Gastrocnemius medialis (tissue), 4 donors: ENCODE data around the gene PRKG1. TPM values are rescaled to one million over a fixed set of nuclear protein-coding genes. Genes with fewer than 3 reads are reported as not detected.

Experiments
- ATAC-seq, 2 donors: fragments of 150-250 bp; one replicate each; pipeline ENCODE4 v1.9.1; 2016
- DNase-seq, 2 donors: peaks; one replicate each; pipeline ENCODE4 v3.0.0-alpha.2; 2019
- H3K27ac ChIP-seq, 4 donors: fragments of 200-600 bp; sonication (generic); 1 replicate in 1 of 4; 2 replicates in 3 of 4; pipeline ENCODE4 v1.5.1; 2016 to 2018; ENCODE audit warnings: mild to moderate bottlenecking in 2 of 4, moderate library complexity in 1 of 4
- H3K27me3 ChIP-seq, 3 donors: fragments of 200-600 bp; sonication (generic) in 2 of 3; 1 replicate in 1 of 3; 2 replicates in 2 of 3; pipeline versions ENCODE4 v1.5.1 to v1.6.0; 2016 to 2019; ENCODE audit warnings: mild to moderate bottlenecking in 1 of 3, moderate library complexity in 1 of 3
- H3K36me3 ChIP-seq, 2 donors: fragments of 200-600 bp; sonication (generic) in 1 of 2; one replicate each; pipeline ENCODE4 v1.5.1; 2017 to 2018
- H3K4me1 ChIP-seq, 2 donors: fragments of 200-600 bp; sonication (generic) in 1 of 2; one replicate each; pipeline ENCODE4 v1.5.1; 2016 to 2017; ENCODE audit warnings: mild to moderate bottlenecking in 2 of 2
- H3K4me3 ChIP-seq, 4 donors: fragments of 200-600 bp; sonication (generic) in 3 of 4; 1 replicate in 1 of 4; 2 replicates in 3 of 4; pipeline ENCODE4 v1.5.1; 2016 to 2019; ENCODE audit warnings: mild to moderate bottlenecking in 2 of 4
- H3K9me3 ChIP-seq, 3 donors: fragments of 200-600 bp; sonication (generic) in 2 of 3; 1 replicate in 1 of 3; 2 replicates in 2 of 3; pipeline ENCODE4 v1.5.1; 2016 to 2019
- POLR2A ChIP-seq, 2 donors: fragments of 450-650 bp; IDR thresholded peaks; one replicate each; pipeline ENCODE4 v1.6.1; 2017; ENCODE audit warnings: antibody characterized with exemption in 2 of 2, mild to moderate bottlenecking in 2 of 2, moderate library complexity in 2 of 2
- in situ Hi-C, 4 donors: fragments of 200-750 bp; cut with MboI; loops; one replicate each; pipeline versions ENCODE4 v1.15.0 to v1.8.0; 2017; ENCODE audit warnings: low sequenced_read_pairs in 4 of 4
- intact Hi-C: fragments of 100-400 bp; cut with DNase I; formaldehyde crosslinking; loops from one replicate; pipeline ENCODE4 v1.15.1; 2023; ENCODE audit warnings: low total_unique reads
- total RNA-seq, 4 donors: library from RNA; depleted of rRNA; stranded (reverse); fragments of >200 nt; gene quantifications; one replicate each; pipeline versions ENCODE4 v1.1.0 to v1.2.3, GENCODE V29; 2016
- TF ChIP-seq, protein P1 (sequence below), 5 experiments: fragments of 450-650 bp in 3 of 5; fragments of 200-600 bp in 2 of 5; sonication (generic) in 2 of 5; IDR thresholded peaks in 4 of 5; conservative IDR thresholded peaks in 1 of 5; 1 replicate in 4 of 5; 2 replicates in 1 of 5; pipeline ENCODE4 v1.5.1; 2016 to 2019; ENCODE audit warnings: antibody characterized with exemption in 5 of 5, mild to moderate bottlenecking in 3 of 5, moderate library complexity in 3 of 5

PRKG1 gene
- total RNA-seq, 4 donors from 2014 or later: 10.4 to 39.4 (median 25.1) TPM

- no peaks in the 10 kb centered on the region for H3K9me3 ChIP-seq
- H3K27ac ChIP-seq: no peak overlapping the region
- no peaks in the 10 kb centered on the region for H3K27me3 ChIP-seq
- no peak for TF ChIP-seq POLR2A (IDR thresholded peaks at IDR 0.05)
- TF ChIP-seq, protein P1, sequence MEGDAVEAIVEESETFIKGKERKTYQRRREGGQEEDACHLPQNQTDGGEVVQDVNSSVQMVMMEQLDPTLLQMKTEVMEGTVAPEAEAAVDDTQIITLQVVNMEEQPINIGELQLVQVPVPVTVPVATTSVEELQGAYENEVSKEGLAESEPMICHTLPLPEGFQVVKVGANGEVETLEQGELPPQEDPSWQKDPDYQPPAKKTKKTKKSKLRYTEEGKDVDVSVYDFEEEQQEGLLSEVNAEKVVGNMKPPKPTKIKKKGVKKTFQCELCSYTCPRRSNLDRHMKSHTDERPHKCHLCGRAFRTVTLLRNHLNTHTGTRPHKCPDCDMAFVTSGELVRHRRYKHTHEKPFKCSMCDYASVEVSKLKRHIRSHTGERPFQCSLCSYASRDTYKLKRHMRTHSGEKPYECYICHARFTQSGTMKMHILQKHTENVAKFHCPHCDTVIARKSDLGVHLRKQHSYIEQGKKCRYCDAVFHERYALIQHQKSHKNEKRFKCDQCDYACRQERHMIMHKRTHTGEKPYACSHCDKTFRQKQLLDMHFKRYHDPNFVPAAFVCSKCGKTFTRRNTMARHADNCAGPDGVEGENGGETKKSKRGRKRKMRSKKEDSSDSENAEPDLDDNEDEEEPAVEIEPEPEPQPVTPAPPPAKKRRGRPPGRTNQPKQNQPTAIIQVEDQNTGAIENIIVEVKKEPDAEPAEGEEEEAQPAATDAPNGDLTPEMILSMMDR (IDR thresholded peaks at IDR 0.05 in 4 of 5, conservative IDR thresholded peaks at IDR 0.05 in 1 of 5): no peak
- no peaks in the 10 kb centered on the region for H3K36me3 ChIP-seq
- intact Hi-C loops: no loop called here
- DNase-seq (no peak), ATAC-seq (peak in 1 of 2 donors; percentile 51)
- no peak overlapping the region for H3K4me3 ChIP-seq
- H3K4me1 ChIP-seq: peaks cover 0 to 11% of the 10 kb centered on the region in 2 donors
- in situ Hi-C loops: loop anchor here in 2 of 4 donors (25.0 kb wide), 2 partner anchors 354 to 546 kb away; partner anchors contain the start of gene PRKG1 (in 1 of the 2)
Measured at GRCh38 chr10:51416494-51416893, 342.2 kb downstream of the PRKG1 start.

DNA sequence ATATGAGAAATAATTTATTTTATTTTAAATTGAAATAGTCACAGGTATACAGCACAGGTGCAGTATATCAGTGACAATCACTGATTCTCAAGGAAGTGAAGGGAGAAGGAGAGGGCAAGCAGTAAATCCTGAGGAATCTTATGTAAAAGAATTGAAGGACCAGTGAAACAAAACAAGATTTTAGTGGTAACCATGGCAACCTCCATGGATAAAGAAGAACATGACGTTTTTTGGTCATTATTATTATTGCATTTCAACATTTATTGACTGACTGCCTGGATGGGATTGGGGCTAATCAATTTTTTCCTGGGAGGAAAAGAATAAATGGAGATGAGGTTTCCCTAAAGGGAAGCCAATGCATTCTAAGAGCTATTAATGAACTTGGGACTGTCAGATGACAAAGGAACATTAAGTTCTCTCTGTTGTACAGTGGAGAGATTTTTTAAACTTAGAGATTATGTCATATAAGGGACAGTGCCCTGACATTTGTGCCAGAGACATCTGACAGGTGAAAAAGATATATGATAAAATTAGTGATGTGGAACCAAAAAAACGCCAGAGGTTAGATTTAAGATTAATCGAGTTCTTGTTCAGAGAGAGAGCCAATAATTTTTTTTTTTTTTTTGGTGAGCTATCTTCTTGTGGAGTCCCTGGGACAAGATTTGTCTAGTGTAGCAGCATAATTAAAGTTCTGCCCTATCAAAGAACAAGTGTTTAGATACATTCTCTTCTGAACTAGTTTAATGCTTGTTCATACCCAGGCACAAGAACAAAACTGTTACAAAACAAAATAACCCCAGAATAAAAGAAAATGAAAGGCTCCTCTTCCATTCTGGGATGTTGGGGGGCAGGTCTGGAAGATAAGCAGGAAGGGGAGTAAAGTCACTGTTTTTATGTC lies 345.2 kb downstream of the PRKG1 start:
- Histone ChIP-seq H3K27me3 (no peaks in the 10 kb centered on the region), H3K9me3 (no peaks in the 10 kb centered on the region), H3K27ac (peak overlapping the region in 3 of 4 donors; percentile 11 to 34 (median 17)), H3K4me3 (no peak overlapping the region), H3K4me1 (peaks cover 17 to 37% of the 10 kb centered on the region in 2 donors), H3K36me3 (no peaks in the 10 kb centered on the region)
- TF ChIP-seq, protein P1 (IDR thresholded peaks at IDR 0.05 in 4 of 5, conservative IDR thresholded peaks at IDR 0.05 in 1 of 5): no peak
- TF ChIP-seq POLR2A (IDR thresholded peaks at IDR 0.05): no peak
- peak; percentile 74 to 91 for ATAC-seq
- intact Hi-C loops (loop anchor here (5.0 kb wide), 1 partner anchor 32 kb away; no protein-coding TSS in a partner anchor), in situ Hi-C loops (loop anchor here in 3 of 4 donors (5.0 to 25.0 kb wide), 6 partner anchors 345 to 795 kb away; partner anchors contain the start of gene PRKG1 (in 2 of the 3))
- no peak for DNase-seq

- no peaks in the 10 kb centered on the region for H3K9me3 ChIP-seq
- H3K4me1 ChIP-seq: peaks cover 17 to 37% of the 10 kb centered on the region in 2 donors
- intact Hi-C loops: loop anchor here (2.0 to 5.0 kb wide), 3 partner anchors 35 to 421 kb away; no protein-coding TSS in a partner anchor
- peak; percentile 46 to 57 for ATAC-seq
- in situ Hi-C loops: loop anchor here in 3 of 4 donors (5.0 to 25.0 kb wide), 6 partner anchors 347 to 793 kb away; partner anchors contain the start of gene PRKG1 (in 2 of the 3)
- TF ChIP-seq, protein P1 (IDR thresholded peaks at IDR 0.05 in 4 of 5, conservative IDR thresholded peaks at IDR 0.05 in 1 of 5): no peak
- no peak for TF ChIP-seq POLR2A (IDR thresholded peaks at IDR 0.05)
- no peaks in the 10 kb centered on the region for H3K36me3 ChIP-seq
- no peak overlapping the region for H3K4me3 ChIP-seq
- DNase-seq: no peak
- peak overlapping the region; percentile 52 to 74 (median 54) for H3K27ac ChIP-seq
- H3K27me3 ChIP-seq: no peaks in the 10 kb centered on the region
Measured at GRCh38 chr10:51421853-51422252, 347.6 kb downstream of the PRKG1 start.

DNA sequence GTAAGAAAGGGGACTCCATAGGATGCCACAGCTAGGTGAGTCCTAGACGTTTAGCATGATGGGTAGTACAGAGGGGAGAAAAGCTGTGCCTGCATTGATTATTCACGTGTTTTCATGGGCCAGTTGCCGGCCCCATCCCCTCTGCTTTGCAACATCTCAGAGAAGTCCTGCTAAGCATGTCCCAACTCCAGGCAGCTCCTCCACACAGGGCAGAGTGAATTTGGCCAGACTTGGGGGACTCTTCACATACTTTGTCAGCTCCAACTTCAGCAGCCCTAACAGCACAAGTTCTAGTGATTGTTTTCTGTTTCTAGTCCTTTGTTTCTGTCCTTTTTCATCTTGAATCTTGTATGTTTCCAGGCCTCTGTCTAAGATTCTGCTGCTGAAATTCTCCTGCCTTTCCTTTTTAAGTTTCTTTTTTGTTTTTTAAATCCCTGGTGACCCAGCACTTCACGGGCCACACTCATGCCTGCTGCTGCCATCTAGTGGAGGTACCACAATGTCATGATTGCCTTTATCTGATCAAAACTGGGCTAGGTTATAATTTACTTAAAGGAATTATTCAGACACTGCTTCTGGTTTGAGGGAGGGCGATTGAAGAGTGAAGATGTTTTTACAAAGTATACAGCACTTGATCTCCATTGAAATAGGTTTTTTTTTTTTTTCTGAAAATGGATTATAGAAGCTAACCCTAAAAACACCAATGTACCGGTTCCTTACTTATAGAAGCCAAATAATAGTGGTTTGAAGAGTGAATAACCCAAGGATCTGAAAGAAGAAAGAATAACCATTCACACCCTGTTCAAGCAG lies 348.2 kb downstream of the PRKG1 start:
- Histone ChIP-seq H3K4me3 (peak overlapping the region in 2 of 4 donors; percentile 6 to 35), H3K27me3 (no peaks in the 10 kb centered on the region), H3K9me3 (no peaks in the 10 kb centered on the region), H3K27ac (peak overlapping the region; percentile 52 to 74 (median 54)), H3K4me1 (peaks cover 17 to 37% of the 10 kb centered on the region in 2 donors), H3K36me3 (no peaks in the 10 kb centered on the region)
- intact Hi-C loops: loop anchor here (2.0 to 5.0 kb wide), 3 partner anchors 35 to 422 kb away; no protein-coding TSS in a partner anchor
- TF ChIP-seq, protein P1 (IDR thresholded peaks at IDR 0.05 in 4 of 5, conservative IDR thresholded peaks at IDR 0.05 in 1 of 5): peak; percentile 56 to 83 (median 69)
- no peak for TF ChIP-seq POLR2A (IDR thresholded peaks at IDR 0.05)
- in situ Hi-C loops: loop anchor here in 3 of 4 donors (5.0 to 25.0 kb wide), 6 partner anchors 348 to 792 kb away; partner anchors contain the start of gene PRKG1 (in 2 of the 3)
- ATAC-seq (peak; percentile 55 to 79), DNase-seq (peak; percentile 12 to 45)
